HepG2 (cell line): ENCODE measurements around the gene MCFD2. TPM values are rescaled to one million over a fixed set of nuclear protein-coding genes. Genes with fewer than 3 reads are reported as not detected.

Experiments used
- CERS6 ChIP-seq: sonication (generic); formaldehyde crosslinking; IDR thresholded peaks from 2 replicates; pipeline ENCODE4 v1.5.0; 2020; ENCODE audit warnings: missing genetic modification reagents
- DMTF1 ChIP-seq: sonication (generic); formaldehyde crosslinking; IDR thresholded peaks from 2 replicates; pipeline ENCODE4 v1.4.0; 2020; ENCODE audit warnings: mild to moderate bottlenecking, missing genetic modification reagents
- FOXJ3 ChIP-seq: sonication (generic); formaldehyde crosslinking; IDR thresholded peaks from 2 replicates; pipeline ENCODE4 v1.4.0; 2020; ENCODE audit warnings: missing genetic modification reagents, mild to moderate bottlenecking, borderline replicate concordance
- FOXO4 ChIP-seq: sonication (generic); formaldehyde crosslinking; conservative IDR thresholded peaks from 2 replicates; pipeline ENCODE4 v1.8.1; 2023; ENCODE audit warnings: missing genetic modification reagents
- HES4 ChIP-seq: sonication (generic); formaldehyde crosslinking; IDR thresholded peaks from 2 replicates; pipeline ENCODE4 v1.9.0; 2021; ENCODE audit warnings: mild to moderate bottlenecking, missing genetic modification reagents, borderline replicate concordance
- MED1 ChIP-seq: sonication (generic); formaldehyde crosslinking; IDR thresholded peaks from 2 replicates; pipeline ENCODE4 v1.4.0; 2020; ENCODE audit warnings: missing genetic modification reagents
- MYPOP ChIP-seq: sonication (generic); formaldehyde crosslinking; IDR thresholded peaks from 2 replicates; pipeline ENCODE4 v1.8.1; 2023; ENCODE audit warnings: mild to moderate bottlenecking, moderate library complexity, missing genetic modification reagents
- SP4 ChIP-seq: sonication (generic); formaldehyde crosslinking; IDR thresholded peaks from 2 replicates; pipeline ENCODE4 v1.8.1; 2023; ENCODE audit warnings: mild to moderate bottlenecking, missing genetic modification reagents
- TEF ChIP-seq: sonication (generic); formaldehyde crosslinking; IDR thresholded peaks from 2 replicates; pipeline ENCODE4 v1.5.0; 2020; ENCODE audit warnings: missing genetic modification reagents
- YEATS2 ChIP-seq: sonication (generic); formaldehyde crosslinking; IDR thresholded peaks from 2 replicates; pipeline ENCODE4 v1.4.0; 2020; ENCODE audit warnings: missing genetic modification reagents, borderline replicate concordance
- ZFP41 ChIP-seq: sonication (generic); formaldehyde crosslinking; IDR thresholded peaks from 2 replicates; pipeline ENCODE4 v1.4.0; 2020; ENCODE audit warnings: mild to moderate bottlenecking, missing genetic modification reagents, borderline replicate concordance
- ZKSCAN5 ChIP-seq: sonication (generic); formaldehyde crosslinking; IDR thresholded peaks from 2 replicates; pipeline ENCODE4 v1.5.1; 2020; ENCODE audit warnings: mild to moderate bottlenecking, missing genetic modification reagents
- ZNF263 ChIP-seq: sonication (generic); formaldehyde crosslinking; IDR thresholded peaks from 2 replicates; pipeline ENCODE4 v1.4.0; 2020; ENCODE audit warnings: missing genetic modification reagents
- ZNF343 ChIP-seq: sonication (generic); formaldehyde crosslinking; IDR thresholded peaks from 2 replicates; pipeline ENCODE4 v1.4.0; 2020; ENCODE audit warnings: mild to moderate bottlenecking, missing genetic modification reagents
- ZNF468 ChIP-seq: sonication (generic); formaldehyde crosslinking; IDR thresholded peaks from 2 replicates; pipeline ENCODE4 v1.8.0; 2022; ENCODE audit warnings: mild to moderate bottlenecking, moderate library complexity, missing genetic modification reagents
- ZNF850 ChIP-seq: sonication (generic); formaldehyde crosslinking; conservative IDR thresholded peaks from 2 replicates; pipeline ENCODE4 v1.9.0; 2021; ENCODE audit warnings: mild to moderate bottlenecking, missing genetic modification reagents
- polyA plus RNA-seq, 8 experiments: library from polyadenylated mRNA; depleted of rRNA in 3 of 8; stranded (reverse) in 7 of 8; unstranded in 1 of 8; fragments of >200 nt; fragmentation: Illumina TruSeq in 4 of 8; extraction: Trizol in 4 of 8; gene quantifications; 2 replicates each; pipeline versions ENCODE4 v1.2.1 to v1.2.3, GENCODE V29; 2011 to 2016; ENCODE audit warnings: low read depth in 4 of 8, missing spikeins in 1 of 8, mixed read lengths in 1 of 8; ENCODE audit not compliant: insufficient read depth in 1 of 8
- total RNA-seq, 5 experiments: library from RNA; depleted of rRNA; stranded (reverse); fragments of >200 nt; fragmentation: Illumina TruSeq; extraction: Trizol; gene quantifications; 2 replicates each; pipeline ENCODE4 v1.2.3, GENCODE V29; 2016; ENCODE audit warnings: low read depth in 1 of 5

The MCFD2 gene
- total and polyA plus RNA-seq, 2 of the 13 experiments (the other 11 are each of a cell fraction or from before 2014, with no cell fraction given), result 183 to 232 TPM

GRCh38 chr2:46939626-46940359 is 24.2 kb upstream of the MCFD2 start (continued):
- no peak for TF ChIP-seq FOXO4 (CRISPR knock-in tag)
- TF ChIP-seq YEATS2 (CRISPR knock-in tag), result 0 out of 2 replicates have a peak, but pooled peaks have one; percentile 14
- no peak for TF ChIP-seq TEF (CRISPR knock-in tag)
- TF ChIP-seq ZNF850 (CRISPR knock-in tag), result no peak
- TF ChIP-seq MYPOP (CRISPR knock-in tag), result 0 out of 2 replicates have a peak, but pooled peaks have one; percentile 8
- TF ChIP-seq SP4 (CRISPR knock-in tag), result 0 out of 2 replicates have a peak, but pooled peaks have one; percentile 41
- no peak for TF ChIP-seq ZKSCAN5
- TF ChIP-seq FOXJ3 (CRISPR knock-in tag), result no peak
- 0 out of 2 replicates have a peak, but pooled peaks have one; percentile 27 for TF ChIP-seq MED1 (CRISPR knock-in tag)
- TF ChIP-seq DMTF1, result no peak
- no peak for TF ChIP-seq CERS6 (CRISPR knock-in tag)
- peak; percentile 97 for TF ChIP-seq ZNF263 (CRISPR knock-in tag)
- TF ChIP-seq ZNF343 (CRISPR knock-in tag), result no peak
- 0 out of 2 replicates have a peak, but pooled peaks have one; percentile 4 for TF ChIP-seq HES4 (CRISPR knock-in tag)
- TF ChIP-seq ZNF468, result no peak
- TF ChIP-seq ZFP41 (CRISPR knock-in tag), result peak; percentile 28; the same call in 1 of the 2 replicates
